ENCODE data around the gene DOCK7.

- TF ChIP-seq, protein P1, sequence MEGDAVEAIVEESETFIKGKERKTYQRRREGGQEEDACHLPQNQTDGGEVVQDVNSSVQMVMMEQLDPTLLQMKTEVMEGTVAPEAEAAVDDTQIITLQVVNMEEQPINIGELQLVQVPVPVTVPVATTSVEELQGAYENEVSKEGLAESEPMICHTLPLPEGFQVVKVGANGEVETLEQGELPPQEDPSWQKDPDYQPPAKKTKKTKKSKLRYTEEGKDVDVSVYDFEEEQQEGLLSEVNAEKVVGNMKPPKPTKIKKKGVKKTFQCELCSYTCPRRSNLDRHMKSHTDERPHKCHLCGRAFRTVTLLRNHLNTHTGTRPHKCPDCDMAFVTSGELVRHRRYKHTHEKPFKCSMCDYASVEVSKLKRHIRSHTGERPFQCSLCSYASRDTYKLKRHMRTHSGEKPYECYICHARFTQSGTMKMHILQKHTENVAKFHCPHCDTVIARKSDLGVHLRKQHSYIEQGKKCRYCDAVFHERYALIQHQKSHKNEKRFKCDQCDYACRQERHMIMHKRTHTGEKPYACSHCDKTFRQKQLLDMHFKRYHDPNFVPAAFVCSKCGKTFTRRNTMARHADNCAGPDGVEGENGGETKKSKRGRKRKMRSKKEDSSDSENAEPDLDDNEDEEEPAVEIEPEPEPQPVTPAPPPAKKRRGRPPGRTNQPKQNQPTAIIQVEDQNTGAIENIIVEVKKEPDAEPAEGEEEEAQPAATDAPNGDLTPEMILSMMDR (IDR thresholded peaks at IDR 0.05), result no peak
- no peak for TF ChIP-seq POLR2A (IDR thresholded peaks at IDR 0.05)
Measured at GRCh38 chr1:62544570-62544969, 143.6 kb downstream of the DOCK7 start.

All from breast epithelium (tissue), 3 donors.